ENCODE results near the gene ADGRL2.
"Not testable (repeated sequence)": the region's sequence is repeated elsewhere in the genome, so short reads cannot be mapped to it uniquely, and the experiment has no call there.

The ADGRL2 gene

GRCh38 chr1:81867235-81867634, 66.5 kb downstream of the ADGRL2 start:
- H3K27ac ChIP-seq, result no peak overlapping the region
- no peak for TF ChIP-seq CTCF (IDR thresholded peaks at IDR 0.05)
- no peak for TF ChIP-seq ZFX (IDR thresholded peaks at IDR 0.05; ENCODE audit: borderline replicate concordance)

DNA sequence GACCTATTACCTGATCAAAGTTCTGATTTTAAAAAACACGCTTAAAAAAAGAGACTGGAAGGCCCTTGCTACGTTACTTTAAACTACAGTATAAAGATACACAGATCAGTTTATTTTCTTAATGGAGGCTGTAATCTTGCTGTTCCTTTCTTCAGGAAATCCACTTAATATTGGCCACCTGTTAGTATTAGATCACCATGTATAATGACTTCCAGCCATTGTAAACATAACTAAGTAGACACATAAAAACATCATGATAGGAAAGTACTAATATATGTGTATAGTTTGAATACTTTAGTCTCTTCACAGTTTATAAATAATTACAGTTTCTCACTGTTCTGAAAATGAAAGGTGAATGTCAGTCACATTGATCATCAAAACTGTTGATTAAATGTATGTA, 68.6 kb downstream of the ADGRL2 start:
- no peak overlapping the region for H3K27ac ChIP-seq
- TF ChIP-seq CTCF (IDR thresholded peaks at IDR 0.05), result no peak
- TF ChIP-seq ZFX (IDR thresholded peaks at IDR 0.05; ENCODE audit: borderline replicate concordance), result no peak

DNA sequence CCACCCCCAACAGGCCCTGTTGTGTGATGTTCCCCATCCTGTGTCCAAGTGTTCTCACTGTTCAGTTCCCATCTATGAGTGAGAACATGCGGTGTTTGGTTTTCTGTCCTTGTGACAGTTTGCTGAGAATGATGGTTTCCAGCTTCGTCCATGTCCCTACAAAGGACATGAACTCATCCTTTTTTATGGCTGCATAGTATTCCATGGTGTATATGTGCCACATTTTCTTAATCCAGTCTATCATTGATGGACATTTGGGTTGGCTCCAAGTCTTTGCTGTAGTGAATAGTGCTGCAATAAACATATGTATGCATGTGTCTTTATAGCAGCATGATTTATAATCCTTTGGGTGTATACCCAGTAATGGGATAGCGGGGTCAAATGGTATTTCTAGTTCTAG, 70.4 kb downstream of the ADGRL2 start:
- not testable (repeated sequence) for H3K27ac ChIP-seq

DNA sequence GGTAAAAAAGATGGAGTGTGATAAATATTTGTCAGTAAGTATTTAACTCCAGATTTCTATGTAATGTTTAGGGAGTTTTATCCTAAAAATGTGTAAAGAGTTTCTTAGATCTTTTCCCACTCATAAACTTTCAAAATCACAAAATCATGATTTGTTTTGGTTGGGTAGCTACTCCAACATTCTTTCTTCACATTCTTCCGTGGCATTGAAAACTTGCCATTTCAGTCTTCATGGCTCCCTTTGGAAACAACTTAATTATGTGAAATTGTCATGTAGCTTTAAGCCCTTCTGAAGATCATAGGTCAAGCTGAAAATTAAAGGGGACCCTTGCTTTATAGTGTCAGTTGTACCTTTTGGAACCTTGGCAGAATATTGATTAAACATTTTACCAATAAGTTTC, 73.2 kb downstream of the ADGRL2 start:
- H3K27ac ChIP-seq, result no peak overlapping the region
- TF ChIP-seq CTCF (IDR thresholded peaks at IDR 0.05) (no peak), ZFX (IDR thresholded peaks at IDR 0.05; ENCODE audit: borderline replicate concordance) (no peak)

GRCh38 chr1:81874461-81874860, 73.7 kb downstream of the ADGRL2 start:
- TF ChIP-seq ZFX (IDR thresholded peaks at IDR 0.05; ENCODE audit: borderline replicate concordance) (no peak), CTCF (IDR thresholded peaks at IDR 0.05) (no peak)
- H3K27ac ChIP-seq, result no peak overlapping the region

DNA sequence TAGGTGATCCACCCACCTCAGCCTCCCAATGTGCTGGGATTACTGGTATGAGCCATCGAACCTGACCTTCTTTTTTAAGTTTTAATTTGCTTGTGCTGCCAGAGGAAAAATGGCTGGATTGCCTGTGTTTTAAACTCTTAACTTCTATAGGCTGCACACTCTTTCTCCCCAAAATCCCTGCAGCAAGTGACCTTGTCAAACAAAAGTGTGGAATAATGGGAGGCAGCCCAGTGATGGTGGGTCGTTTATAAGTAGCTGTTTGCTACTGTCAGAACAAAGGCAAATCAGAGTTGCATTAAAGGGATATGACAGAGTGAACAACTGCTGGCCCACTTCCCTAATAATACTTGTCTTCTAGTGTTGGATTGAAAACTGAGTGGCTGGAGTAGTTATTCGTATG, 74.2 kb downstream of the ADGRL2 start:
- H3K27ac ChIP-seq, result no peak overlapping the region
- TF ChIP-seq CTCF (IDR thresholded peaks at IDR 0.05) (no peak), ZFX (IDR thresholded peaks at IDR 0.05; ENCODE audit: borderline replicate concordance) (no peak)

DNA sequence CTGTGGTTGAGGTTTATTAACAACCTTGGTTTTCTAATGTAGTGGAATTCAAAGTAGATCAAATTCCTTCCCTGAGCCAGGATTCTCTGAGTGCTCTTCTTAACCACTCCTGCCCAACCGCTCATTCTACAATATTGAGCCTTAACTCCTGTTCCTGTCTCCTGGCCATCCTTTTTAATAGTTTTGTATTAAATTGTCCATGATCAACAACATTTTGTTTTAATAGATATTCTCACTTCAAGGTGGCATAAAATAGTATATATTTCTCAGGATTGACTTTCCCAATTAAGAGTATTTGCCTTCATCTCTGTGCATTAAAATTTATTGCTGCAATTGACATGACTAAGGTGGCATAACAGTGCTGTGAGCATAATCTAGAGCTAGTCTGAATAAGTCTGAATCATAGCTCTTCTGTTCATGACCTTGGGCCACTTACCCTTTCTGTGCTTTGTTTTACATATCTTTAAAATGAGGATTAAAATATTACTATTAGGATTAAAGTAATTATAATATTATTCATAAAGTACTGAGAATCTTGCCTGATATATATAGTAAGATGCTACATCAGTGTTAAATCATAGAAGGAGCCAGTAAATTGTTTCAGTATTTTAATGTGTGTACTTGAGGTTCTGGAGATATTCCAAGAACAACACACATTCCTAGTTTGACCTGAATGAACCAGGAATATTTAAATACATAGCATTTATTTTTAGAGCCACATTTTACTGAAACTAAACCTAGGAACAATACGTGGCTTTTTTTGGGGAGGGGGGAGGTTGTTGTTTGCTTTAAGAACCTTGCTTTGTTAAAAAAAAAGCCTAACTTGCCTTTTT, 76.4 kb downstream of the ADGRL2 start:
- TF ChIP-seq ZFX (IDR thresholded peaks at IDR 0.05; ENCODE audit: borderline replicate concordance), result no peak
- TF ChIP-seq CTCF (IDR thresholded peaks at IDR 0.05), result no peak
- H3K27ac ChIP-seq, result no peak overlapping the region

- no peak overlapping the region for H3K27ac ChIP-seq
Measured at GRCh38 chr1:81877940-81878339, 77.2 kb downstream of the ADGRL2 start.

More at GRCh38 chr1:81877940-81878339, 77.2 kb downstream of the ADGRL2 start:
- no peak for TF ChIP-seq ZFX (IDR thresholded peaks at IDR 0.05; ENCODE audit: borderline replicate concordance)
- TF ChIP-seq CTCF (IDR thresholded peaks at IDR 0.05), result no peak

All from 22Rv1 (cell line).